Astrocyte (in vitro differentiated cells and primary cell): Measurements from ENCODE around the gene ZNF800. TPM values are rescaled to one million over a fixed set of nuclear protein-coding genes. Genes with fewer than 3 reads are reported as not detected.

Experiments used
- DNase-seq: peaks from one replicate; pipeline ENCODE4 v3.0.0-alpha.2; 2010; ENCODE audit warnings: low read depth
- FAIRE-seq: peaks from 2 replicates; lab custom pipeline; 2011; peaks lifted over from hg19 to GRCh38; lab: Jason Lieb, UNC
- H2AFZ ChIP-seq: 2 replicates; pipeline ENCODE4 v1.6.0; 2012; ENCODE audit warnings: low read depth, low read length, inconsistent platforms
- H3K27ac ChIP-seq: 2 replicates; pipeline ENCODE4 v1.5.1; 2011; ENCODE audit warnings: low read depth, low read length, inconsistent platforms
- H3K27me3 ChIP-seq: 2 replicates; pipeline ENCODE4 v1.6.0; 2011; ENCODE audit warnings: low read length, inconsistent platforms; ENCODE audit not compliant: insufficient read depth
- H3K36me3 ChIP-seq: 2 replicates; pipeline ENCODE4 v1.5.1; 2011; ENCODE audit warnings: low read length, inconsistent platforms; ENCODE audit not compliant: insufficient read depth
- H3K4me1 ChIP-seq: 2 replicates; pipeline ENCODE4 v1.5.1; 2011; ENCODE audit warnings: low read length, inconsistent platforms; ENCODE audit not compliant: insufficient read depth
- H3K4me2 ChIP-seq: 2 replicates; pipeline ENCODE4 v1.6.0; 2012; ENCODE audit warnings: low read length, inconsistent platforms
- H3K4me3 ChIP-seq: 2 replicates; pipeline ENCODE4 v1.5.1; 2011; ENCODE audit warnings: low read depth, mild to moderate bottlenecking, low read length, inconsistent platforms; ENCODE audit not compliant: insufficient read depth
- H3K79me2 ChIP-seq: 2 replicates; pipeline ENCODE4 v1.6.0; 2012; ENCODE audit warnings: mild to moderate bottlenecking, low read length, inconsistent platforms; ENCODE audit not compliant: insufficient read depth
- H3K9ac ChIP-seq: 2 replicates; pipeline ENCODE4 v1.6.0; 2012; ENCODE audit warnings: mild to moderate bottlenecking, low read length, inconsistent platforms
- H3K9me3 ChIP-seq: 2 replicates; pipeline ENCODE4 v1.5.1; 2012; ENCODE audit warnings: low read depth, mild to moderate bottlenecking, low read length, inconsistent platforms; ENCODE audit not compliant: insufficient read depth
- H4K20me1 ChIP-seq: 2 replicates; pipeline ENCODE4 v1.6.0; 2012; ENCODE audit warnings: low read length, inconsistent platforms; ENCODE audit not compliant: insufficient read depth
- H3K27ac Mint-ChIP-seq: one replicate; pipeline ENCODE4 v1.8.0; 2021; ENCODE audit warnings: mild to moderate bottlenecking, mixed read lengths; ENCODE audit not compliant: unreplicated experiment
- H3K27me3 Mint-ChIP-seq: one replicate; pipeline ENCODE4 v1.8.0; 2021; ENCODE audit warnings: low read depth, mixed read lengths; ENCODE audit not compliant: unreplicated experiment
- H3K36me3 Mint-ChIP-seq: one replicate; pipeline ENCODE4 v1.8.0; 2021; ENCODE audit warnings: low read depth, mixed read lengths; ENCODE audit not compliant: unreplicated experiment
- H3K4me1 Mint-ChIP-seq: one replicate; pipeline ENCODE4 v1.8.0; 2021; ENCODE audit warnings: low read depth, mixed read lengths; ENCODE audit not compliant: unreplicated experiment
- H3K4me3 Mint-ChIP-seq: one replicate; pipeline ENCODE4 v1.8.0; 2021; ENCODE audit warnings: mild to moderate bottlenecking, moderate library complexity, mixed read lengths; ENCODE audit not compliant: unreplicated experiment
- H3K9me3 Mint-ChIP-seq: one replicate; pipeline ENCODE4 v1.8.0; 2021; ENCODE audit warnings: mild to moderate bottlenecking, mixed read lengths; ENCODE audit not compliant: unreplicated experiment
- CTCF ChIP-seq: IDR thresholded peaks from 2 replicates; pipeline ENCODE4 v1.5.1; 2011; ENCODE audit warnings: low read depth, mild to moderate bottlenecking, inconsistent platforms, low read length, moderate library complexity; ENCODE audit not compliant: insufficient read depth
- EZH2 ChIP-seq: IDR thresholded peaks from 2 replicates; pipeline ENCODE4 v1.6.1; 2012; ENCODE audit warnings: mild to moderate bottlenecking, low read length, inconsistent platforms; ENCODE audit not compliant: insufficient read depth
- total RNA-seq: library from RNA; stranded (reverse); gene quantifications from 2 replicates; pipeline ENCODE4 v1.2.1, GENCODE V29; 2021

ZNF800 gene
- total RNA-seq, 1 donor from 2014 or later, result 27.9 TPM

- H3K27ac Mint-ChIP-seq, result no peak overlapping the region
- no peak for TF ChIP-seq CTCF
- no peak for TF ChIP-seq EZH2
Measured at GRCh38 chr7:127353897-127354296, 38.6 kb downstream of the ZNF800 start.

GRCh38 chr7:127350586-127350985, 41.9 kb downstream of the ZNF800 start:
- Mint-ChIP-seq H3K9me3 (no peaks in the 10 kb centered on the region), H3K4me1 (no peaks in the 10 kb centered on the region), H3K27ac (no peak overlapping the region), H3K27me3 (peaks cover 2% of the 10 kb centered on the region), H3K4me3 (no peak overlapping the region), H3K36me3 (no peaks in the 10 kb centered on the region)
- Histone ChIP-seq H3K4me3 (no peak overlapping the region), H3K9ac (no peak overlapping the region), H3K27ac (no peak overlapping the region), H3K27me3 (no peaks in the 10 kb centered on the region), H3K4me2 (no peak overlapping the region), H4K20me1 (no peaks in the 10 kb centered on the region), H3K4me1 (peaks cover 3% of the 10 kb centered on the region), H3K36me3 (no peaks in the 10 kb centered on the region), H2AFZ (no peak overlapping the region), H3K9me3 (no peaks in the 10 kb centered on the region), H3K79me2 (no peaks in the 10 kb centered on the region)
- no peak for DNase-seq
- TF ChIP-seq CTCF (no peak), EZH2 (no peak)
- no peak for FAIRE-seq

More at GRCh38 chr7:127353897-127354296, 38.6 kb downstream of the ZNF800 start:
- no peaks in the 10 kb centered on the region for H3K36me3 ChIP-seq
- no peak for DNase-seq
- H3K9ac ChIP-seq, result no peak overlapping the region
- no peak overlapping the region for H3K4me3 ChIP-seq
- no peaks in the 10 kb centered on the region for H3K27me3 ChIP-seq
- no peaks in the 10 kb centered on the region for H3K9me3 ChIP-seq
- Mint-ChIP-seq H3K27me3 (no peaks in the 10 kb centered on the region), H3K36me3 (peaks cover 2% of the 10 kb centered on the region), H3K4me3 (no peak overlapping the region), H3K4me1 (no peaks in the 10 kb centered on the region), H3K9me3 (no peaks in the 10 kb centered on the region)
- no peaks in the 10 kb centered on the region for H3K79me2 ChIP-seq
- H2AFZ ChIP-seq, result no peak overlapping the region
- H3K4me1 ChIP-seq, result no peaks in the 10 kb centered on the region
- H3K27ac ChIP-seq, result no peak overlapping the region
- H4K20me1 ChIP-seq, result no peaks in the 10 kb centered on the region
- no peak for FAIRE-seq
- H3K4me2 ChIP-seq, result no peak overlapping the region

GRCh38 chr7:127349881-127350280, 42.6 kb downstream of the ZNF800 start:
- no peak for TF ChIP-seq EZH2
- TF ChIP-seq CTCF, result no peak
- Histone ChIP-seq H4K20me1 (no peaks in the 10 kb centered on the region), H3K36me3 (no peaks in the 10 kb centered on the region), H3K79me2 (no peaks in the 10 kb centered on the region), H3K27me3 (no peaks in the 10 kb centered on the region), H3K9me3 (no peaks in the 10 kb centered on the region), H3K4me3 (no peak overlapping the region), H3K4me1 (peaks cover 3% of the 10 kb centered on the region), H3K4me2 (no peak overlapping the region), H2AFZ (no peak overlapping the region), H3K9ac (no peak overlapping the region), H3K27ac (no peak overlapping the region)
- DNase-seq (no peak), FAIRE-seq (no peak)
- Mint-ChIP-seq H3K27me3 (peaks cover 2% of the 10 kb centered on the region), H3K4me3 (no peak overlapping the region), H3K4me1 (no peaks in the 10 kb centered on the region), H3K36me3 (no peaks in the 10 kb centered on the region), H3K27ac (no peak overlapping the region), H3K9me3 (no peaks in the 10 kb centered on the region)
